GM19372 (cell line): ENCODE measurements around the gene MYO5B.

Experiments used
- ATAC-seq: cut with Tn5 transposase; IDR thresholded peaks from one replicate; pipeline ENCODE4 v1.9.1; 2021; ENCODE audit warnings: mild to moderate bottlenecking, low read depth, moderate library complexity; ENCODE audit not compliant: unreplicated experiment

MYO5B gene

GRCh38 chr18:49934457-49934856, 260.5 kb downstream of the MYO5B start:
- no peak for ATAC-seq

GRCh38 chr18:49933530-49934128, 261.3 kb downstream of the MYO5B start:
- no peak for ATAC-seq

GRCh38 chr18:49931760-49932159, 263.2 kb downstream of the MYO5B start:
- no peak for ATAC-seq

- ATAC-seq, result no peak
These were observed 263.8 kb downstream of the MYO5B start for GRCh38 chr18:49931179-49931578.

GRCh38 chr18:49926106-49926745, 268.7 kb downstream of the MYO5B start:
- ATAC-seq, result no peak

GRCh38 chr18:49924293-49924983, 270.5 kb downstream of the MYO5B start:
- no peak for ATAC-seq

- ATAC-seq, result no peak
These were observed 272.7 kb downstream of the MYO5B start for GRCh38 chr18:49922228-49922627.

GRCh38 chr18:49921318-49921985, 273.5 kb downstream of the MYO5B start:
- ATAC-seq, result no peak

GRCh38 chr18:49920731-49921130, 274.2 kb downstream of the MYO5B start:
- no peak for ATAC-seq

- ATAC-seq, result no peak
These were observed 277.2 kb downstream of the MYO5B start for GRCh38 chr18:49917742-49918141.

GRCh38 chr18:49915352-49915751, 279.6 kb downstream of the MYO5B start:
- no peak for ATAC-seq

GRCh38 chr18:49913221-49913620, 281.7 kb downstream of the MYO5B start:
- no peak for ATAC-seq

GRCh38 chr18:49911427-49911826, 283.5 kb downstream of the MYO5B start:
- no peak for ATAC-seq

GRCh38 chr18:49910986-49911385, 284.0 kb downstream of the MYO5B start:
- no peak for ATAC-seq

GRCh38 chr18:49910019-49910418, 284.9 kb downstream of the MYO5B start:
- ATAC-seq, result no peak

GRCh38 chr18:49907346-49907929, 287.5 kb downstream of the MYO5B start:
- ATAC-seq, result no peak

- ATAC-seq, result no peak
These were observed 289.2 kb downstream of the MYO5B start for GRCh38 chr18:49905771-49906170.

GRCh38 chr18:49904871-49905555, 289.9 kb downstream of the MYO5B start:
- ATAC-seq, result no peak

GRCh38 chr18:49901862-49902340, 293.0 kb downstream of the MYO5B start:
- no peak for ATAC-seq

GRCh38 chr18:49899657-49900330, 295.2 kb downstream of the MYO5B start:
- no peak for ATAC-seq
